ENCODE measurements around the gene ARHGEF40. TPM values are rescaled to one million over a fixed set of nuclear protein-coding genes. Genes with fewer than 3 reads are reported as not detected.

ARHGEF40 gene
- polyA plus RNA-seq, 1 experiment = 62.7 TPM

GRCh38 chr14:21075719-21076437, 5.8 kb downstream of the ARHGEF40 start:
- CTCF ChIA-PET = interaction anchor here (1.2 to 6.3 kb wide), 4 partner anchors 10 to 105 kb away, joined by 3 to 117 read pairs (median 52); partner anchors contain the start of gene TMEM253
- H3K36me3 ChIP-seq (ENCODE audit: control insufficient read depth, insufficient read depth, low read length) = peaks cover 53% of the 10 kb centered on the region
- POLR2A ChIA-PET = no interaction called here

GRCh38 chr14:21077672-21078071, 7.6 kb downstream of the ARHGEF40 start:
- Histone ChIP-seq H3K4me3 (ENCODE audit: low read depth, low read length) (no peak overlapping the region), H3K36me3 (ENCODE audit: control insufficient read depth, insufficient read depth, low read length) (peaks cover 70% of the 10 kb centered on the region), H3K27me3 (ENCODE audit: control insufficient read depth, insufficient read depth, low read length) (no peaks in the 10 kb centered on the region)
- ChIA-PET CTCF (interaction anchor here (1.3 to 6.1 kb wide), 3 partner anchors 8 to 15 kb away, joined by 3 to 38 read pairs (median 3); no protein-coding TSS in a partner anchor), POLR2A (no interaction called here)
- no peak for TF ChIP-seq CTCF (IDR thresholded peaks at IDR 0.05; ENCODE audit: insufficient read depth, low read depth, low read length)
- DNase-seq (ENCODE audit: low read depth) = no peak

More at GRCh38 chr14:21075719-21076437, 5.8 kb downstream of the ARHGEF40 start:
- Histone ChIP-seq H3K4me3 (ENCODE audit: low read depth, low read length) (no peak overlapping the region), H3K27me3 (ENCODE audit: control insufficient read depth, insufficient read depth, low read length) (no peaks in the 10 kb centered on the region)
- TF ChIP-seq CTCF (IDR thresholded peaks at IDR 0.05; ENCODE audit: insufficient read depth, low read depth, low read length) = no peak
- no peak for DNase-seq (ENCODE audit: low read depth)

GRCh38 chr14:21078287-21078686, 8.2 kb downstream of the ARHGEF40 start:
- H3K36me3 ChIP-seq (ENCODE audit: control insufficient read depth, insufficient read depth, low read length) = peaks cover 70% of the 10 kb centered on the region
- no peak for DNase-seq (ENCODE audit: low read depth)
- no peak overlapping the region for H3K4me3 ChIP-seq (ENCODE audit: low read depth, low read length)
- ChIA-PET CTCF (interaction anchor here (1.3 to 6.1 kb wide), 3 partner anchors 10 to 14 kb away, joined by 3 to 38 read pairs (median 11); no protein-coding TSS in a partner anchor), POLR2A (no interaction called here)
- no peaks in the 10 kb centered on the region for H3K27me3 ChIP-seq (ENCODE audit: control insufficient read depth, insufficient read depth, low read length)
- TF ChIP-seq CTCF (IDR thresholded peaks at IDR 0.05; ENCODE audit: insufficient read depth, low read depth, low read length) = no peak

GRCh38 chr14:21078726-21079125, 8.6 kb downstream of the ARHGEF40 start:
- Histone ChIP-seq H3K36me3 (ENCODE audit: control insufficient read depth, insufficient read depth, low read length) (peaks cover 67% of the 10 kb centered on the region), H3K4me3 (ENCODE audit: low read depth, low read length) (no peak overlapping the region), H3K27me3 (ENCODE audit: control insufficient read depth, insufficient read depth, low read length) (no peaks in the 10 kb centered on the region)
- no peak for DNase-seq (ENCODE audit: low read depth)
- ChIA-PET POLR2A (no interaction called here), CTCF (interaction anchor here (1.7 to 6.1 kb wide), 3 partner anchors 10 to 14 kb away, joined by 7 to 38 read pairs (median 11); no protein-coding TSS in a partner anchor)
- TF ChIP-seq CTCF (IDR thresholded peaks at IDR 0.05; ENCODE audit: insufficient read depth, low read depth, low read length) = no peak

GRCh38 chr14:21081521-21082142, 11.5 kb downstream of the ARHGEF40 start:
- no peak for DNase-seq (ENCODE audit: low read depth)
- H3K27me3 ChIP-seq (ENCODE audit: control insufficient read depth, insufficient read depth, low read length) = no peaks in the 10 kb centered on the region
- ChIA-PET CTCF (interaction anchor here (1.3 to 6.1 kb wide), 2 partner anchors 11 to 67 kb away, joined by 3 to 38 read pairs; no protein-coding TSS in a partner anchor), POLR2A (no interaction called here)
- H3K36me3 ChIP-seq (ENCODE audit: control insufficient read depth, insufficient read depth, low read length) = peaks cover 49% of the 10 kb centered on the region
- no peak for TF ChIP-seq CTCF (IDR thresholded peaks at IDR 0.05; ENCODE audit: insufficient read depth, low read depth, low read length)
- H3K4me3 ChIP-seq (ENCODE audit: low read depth, low read length) = no peak overlapping the region
